Testis (tissue), 2 donors: ENCODE results near the gene C19orf25.

Experiments used
- POLR2A ChIP-seq: fragments of 450-650 bp; IDR thresholded peaks from one replicate; pipeline ENCODE4 v1.6.1; 2017; ENCODE audit warnings: antibody characterized with exemption, mild to moderate bottlenecking, moderate library complexity
- TF ChIP-seq, protein P1 (sequence below), 3 experiments: fragments of 450-650 bp in 2 of 3; fragments of 200-600 bp in 1 of 3; sonication (generic) in 1 of 3; IDR thresholded peaks; one replicate each; pipeline ENCODE4 v1.5.1; 2016 to 2019; ENCODE audit warnings: antibody characterized with exemption in 3 of 3, mild to moderate bottlenecking in 2 of 3, moderate library complexity in 1 of 3

GRCh38 chr19:1491114-1491848 lies 12.3 kb upstream of the C19orf25 start, which contains the start of gene REEP6:
- TF ChIP-seq, protein P1, sequence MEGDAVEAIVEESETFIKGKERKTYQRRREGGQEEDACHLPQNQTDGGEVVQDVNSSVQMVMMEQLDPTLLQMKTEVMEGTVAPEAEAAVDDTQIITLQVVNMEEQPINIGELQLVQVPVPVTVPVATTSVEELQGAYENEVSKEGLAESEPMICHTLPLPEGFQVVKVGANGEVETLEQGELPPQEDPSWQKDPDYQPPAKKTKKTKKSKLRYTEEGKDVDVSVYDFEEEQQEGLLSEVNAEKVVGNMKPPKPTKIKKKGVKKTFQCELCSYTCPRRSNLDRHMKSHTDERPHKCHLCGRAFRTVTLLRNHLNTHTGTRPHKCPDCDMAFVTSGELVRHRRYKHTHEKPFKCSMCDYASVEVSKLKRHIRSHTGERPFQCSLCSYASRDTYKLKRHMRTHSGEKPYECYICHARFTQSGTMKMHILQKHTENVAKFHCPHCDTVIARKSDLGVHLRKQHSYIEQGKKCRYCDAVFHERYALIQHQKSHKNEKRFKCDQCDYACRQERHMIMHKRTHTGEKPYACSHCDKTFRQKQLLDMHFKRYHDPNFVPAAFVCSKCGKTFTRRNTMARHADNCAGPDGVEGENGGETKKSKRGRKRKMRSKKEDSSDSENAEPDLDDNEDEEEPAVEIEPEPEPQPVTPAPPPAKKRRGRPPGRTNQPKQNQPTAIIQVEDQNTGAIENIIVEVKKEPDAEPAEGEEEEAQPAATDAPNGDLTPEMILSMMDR (IDR thresholded peaks at IDR 0.05), result peak in 1 of 3 experiments; percentile 0
- no peak for TF ChIP-seq POLR2A
